Colon (tissue), 2 donors: ENCODE data around the gene CALML3.

ENCODE experiments used
- FAIRE-seq: peaks from 2 replicates; lab custom pipeline; 2012; peaks lifted over from hg19 to GRCh38; lab: Jason Lieb, UNC
- donor health status: control.
- donor health status: control.

The CALML3 gene

DNA sequence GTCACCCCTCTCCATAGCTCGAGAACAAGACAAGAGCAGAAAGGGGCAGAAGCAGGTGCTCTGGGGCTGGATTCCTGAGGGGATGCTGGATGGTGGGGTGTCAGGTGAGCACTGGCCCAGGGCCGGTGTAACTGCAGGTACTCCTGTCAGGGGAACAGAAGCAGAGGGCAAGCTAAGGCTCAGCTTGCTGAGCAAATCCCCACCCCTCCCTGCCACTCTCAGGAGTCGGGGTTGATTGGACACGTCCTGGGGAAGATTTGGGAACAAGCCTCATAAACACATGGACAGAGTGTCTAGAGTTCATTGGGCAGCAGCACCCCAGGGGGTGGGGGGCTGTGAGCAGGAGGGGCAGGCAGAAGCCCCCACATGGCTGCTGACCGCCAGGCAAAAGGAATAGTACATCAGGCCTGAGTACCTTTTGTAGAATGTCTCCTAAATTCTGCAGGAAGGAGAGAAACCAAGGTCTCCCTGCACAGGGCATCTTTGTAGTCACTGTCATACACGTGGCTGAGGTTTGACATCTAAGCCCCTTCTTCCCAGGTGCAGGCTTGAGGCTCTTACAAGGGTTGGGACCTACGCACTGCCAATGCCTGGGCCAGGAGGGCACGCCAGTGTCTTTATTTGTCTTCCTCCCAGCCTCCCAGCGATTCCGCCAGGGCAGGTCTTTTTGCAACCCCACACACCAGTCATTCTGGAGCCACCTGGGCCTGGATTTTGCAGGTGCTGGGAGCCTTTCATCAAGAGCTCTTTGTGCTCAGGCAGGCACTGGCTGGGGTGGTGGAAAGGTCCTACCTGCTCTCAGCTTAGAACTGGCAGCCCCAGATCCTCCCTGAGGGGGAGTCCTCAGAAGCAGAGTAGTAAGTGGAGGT lies 2.8 kb downstream of the CALML3 start:
- FAIRE-seq = no peak

DNA sequence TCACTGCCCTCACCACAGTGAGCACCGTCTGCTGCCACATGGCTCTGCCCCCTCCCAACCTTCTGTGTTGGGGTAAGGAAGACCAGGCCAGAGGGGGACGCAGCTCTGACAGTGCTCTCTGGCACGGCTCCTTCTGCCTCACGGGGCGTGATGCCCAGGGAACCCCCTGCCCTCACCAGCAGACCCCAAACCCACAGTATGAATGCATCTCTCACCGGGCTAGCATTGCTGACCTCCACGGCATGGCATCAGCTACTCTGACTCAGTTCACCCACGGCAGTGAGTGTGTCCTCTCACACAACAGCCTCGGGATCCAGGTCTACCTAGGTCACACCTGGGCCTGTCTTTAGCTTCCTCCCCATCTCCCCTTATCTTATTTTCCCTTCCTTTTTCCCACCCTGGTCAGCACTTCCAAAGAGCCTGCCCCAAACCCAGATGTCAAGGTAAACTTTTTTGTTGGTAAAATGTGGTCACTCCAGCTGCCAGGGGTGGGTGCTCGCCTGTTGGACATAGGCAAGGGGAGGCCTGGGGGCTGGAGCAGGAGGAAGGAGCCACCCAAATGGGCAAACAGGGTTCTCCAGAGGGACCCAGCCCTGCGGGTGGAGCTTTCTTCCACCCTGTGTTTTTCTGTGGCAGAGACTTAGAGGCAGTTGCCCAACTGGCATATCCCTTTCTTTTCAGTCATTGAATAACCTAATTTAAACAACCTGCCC lies 4.4 kb downstream of the CALML3 start:
- FAIRE-seq = no peak

DNA sequence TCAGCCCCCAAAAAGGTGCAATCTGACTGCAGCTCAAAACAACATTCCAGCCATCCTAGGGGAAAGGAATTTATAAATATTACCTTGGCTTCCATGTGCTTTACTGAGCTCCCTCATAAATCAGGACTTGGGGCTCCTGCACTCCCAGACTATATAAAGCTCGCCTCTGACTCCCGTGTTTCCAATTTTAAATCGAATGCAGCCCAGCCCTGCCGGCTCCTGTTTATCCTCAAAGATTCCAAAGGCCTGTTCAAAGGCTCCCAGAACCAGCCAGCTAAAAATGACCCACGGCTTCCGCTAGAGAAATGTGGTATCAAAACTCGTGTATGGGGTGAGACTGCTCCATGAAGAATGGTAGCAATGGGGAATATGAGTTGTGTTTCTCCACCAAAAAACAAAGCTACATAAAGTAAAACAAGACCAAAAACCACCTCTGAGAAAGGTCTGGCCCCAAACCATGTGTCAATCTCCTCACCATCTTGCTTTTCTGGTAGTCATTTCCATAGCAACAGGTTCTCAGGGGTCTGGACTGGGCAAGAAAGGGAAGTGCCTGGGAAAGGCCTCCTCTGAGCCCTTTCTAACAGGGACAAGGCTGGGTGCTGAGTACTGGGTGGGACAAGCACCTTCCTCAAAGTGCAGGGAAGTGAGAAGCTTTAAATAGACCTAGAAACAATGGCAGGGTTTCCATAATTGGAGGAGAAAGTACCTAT lies 5.1 kb downstream of the CALML3 start:
- FAIRE-seq = no peak

GRCh38 chr10:5530412-5530806 lies 5.6 kb downstream of the CALML3 start:
- no peak for FAIRE-seq

DNA sequence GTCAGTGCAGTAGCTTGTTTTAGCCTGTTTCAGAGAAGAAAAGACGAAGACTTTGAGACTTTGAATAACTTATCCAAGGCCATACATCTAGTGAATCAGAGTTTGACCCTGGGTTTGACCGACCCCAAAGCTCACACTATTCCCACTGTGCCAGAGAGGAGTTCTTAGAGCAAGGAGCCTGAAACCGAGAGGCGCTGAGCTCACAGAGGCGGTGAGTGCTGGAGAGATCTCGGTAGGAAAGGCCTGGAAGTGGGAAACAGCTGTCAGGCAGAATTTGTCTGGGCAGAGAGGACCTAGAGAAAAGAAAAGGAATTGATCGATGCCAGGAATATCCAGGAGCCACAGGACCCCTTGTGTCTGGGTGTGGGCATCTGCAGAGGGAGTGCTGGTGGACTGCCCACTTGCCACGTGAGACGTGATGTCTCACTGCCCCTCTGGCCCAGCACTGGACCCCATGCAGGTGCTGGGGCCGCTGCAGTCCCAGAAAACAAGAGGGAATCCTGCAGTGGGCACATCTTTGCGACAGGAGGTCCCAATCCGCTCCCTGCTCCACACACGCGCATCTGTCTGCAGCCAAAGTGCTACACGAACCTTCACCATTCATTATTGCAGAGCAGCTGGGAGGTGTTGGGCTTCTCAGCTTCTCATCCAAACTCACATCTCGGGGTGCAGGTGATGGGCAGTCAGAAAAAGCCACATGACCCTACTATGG lies 6.2 kb downstream of the CALML3 start:
- FAIRE-seq = no peak

DNA sequence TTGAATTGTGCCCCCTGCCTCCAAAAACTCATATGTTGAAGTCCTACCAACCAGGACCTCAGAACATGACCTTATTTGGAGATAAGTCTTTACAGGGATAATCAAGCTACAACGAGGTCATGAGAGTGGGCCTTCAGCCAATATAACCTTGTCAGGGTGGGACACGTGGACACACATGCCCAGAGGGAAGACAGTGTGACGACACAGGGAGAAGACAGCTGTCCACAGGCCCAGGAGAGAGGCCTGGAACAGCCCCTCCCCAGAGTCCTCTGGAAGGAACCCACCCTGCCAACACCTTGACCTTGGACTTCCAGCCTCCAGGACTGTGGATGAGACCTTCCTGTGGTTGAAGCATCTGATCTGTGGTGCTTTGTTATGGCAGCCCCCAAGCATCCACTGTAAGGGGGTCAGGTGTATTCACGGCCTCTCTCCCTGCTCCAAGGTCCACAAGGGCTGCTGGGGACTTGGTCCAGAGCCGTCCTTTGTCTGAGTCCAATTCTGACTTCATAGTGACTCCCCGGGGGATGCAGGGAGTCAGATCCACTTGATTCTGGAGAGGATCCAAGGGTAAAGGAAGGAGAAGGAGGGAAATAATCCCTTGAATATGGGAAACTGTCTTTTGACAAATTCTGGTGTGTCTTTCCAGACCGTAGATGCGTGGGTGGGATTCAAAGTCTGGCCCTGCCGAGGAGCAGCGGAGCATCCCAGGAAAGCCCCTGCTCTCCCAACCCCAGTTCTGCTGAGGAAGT lies 7.0 kb downstream of the CALML3 start:
- no peak for FAIRE-seq

GRCh38 chr10:5532307-5532605 lies 7.5 kb downstream of the CALML3 start:
- no peak for FAIRE-seq

- FAIRE-seq = no peak
Measured at GRCh38 chr10:5532618-5533097, 7.9 kb downstream of the CALML3 start.

DNA sequence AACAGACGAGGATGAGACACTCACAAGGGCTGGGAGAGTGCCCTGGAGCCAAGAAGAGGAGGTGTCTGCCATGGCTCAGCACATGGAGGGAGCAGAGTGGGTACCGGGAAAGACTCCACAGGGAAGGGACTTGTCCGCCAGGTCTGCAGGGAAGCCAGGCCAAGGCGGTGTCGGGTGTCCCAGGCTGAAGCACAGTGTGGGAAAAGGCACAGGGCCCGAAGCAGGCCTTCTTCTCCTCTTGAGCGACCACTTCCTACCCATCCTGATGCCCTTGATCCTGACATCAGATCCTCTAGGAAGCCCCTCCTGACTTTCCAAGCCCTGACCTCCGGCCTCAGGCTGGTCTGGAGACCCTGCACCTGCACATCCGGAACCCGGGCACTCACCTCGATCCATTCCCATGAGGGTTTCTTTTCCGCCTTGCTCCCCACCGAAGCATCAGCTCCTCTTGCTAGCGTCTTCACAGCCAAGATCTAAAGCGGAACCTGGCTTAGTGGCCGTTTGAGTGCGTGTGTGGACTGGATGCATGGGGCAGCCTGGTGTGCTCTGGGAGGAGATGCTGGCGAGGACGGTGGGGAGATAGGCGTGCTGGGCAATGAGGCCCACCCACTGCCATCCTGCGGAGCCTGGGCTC lies 8.5 kb downstream of the CALML3 start:
- FAIRE-seq = no peak

DNA sequence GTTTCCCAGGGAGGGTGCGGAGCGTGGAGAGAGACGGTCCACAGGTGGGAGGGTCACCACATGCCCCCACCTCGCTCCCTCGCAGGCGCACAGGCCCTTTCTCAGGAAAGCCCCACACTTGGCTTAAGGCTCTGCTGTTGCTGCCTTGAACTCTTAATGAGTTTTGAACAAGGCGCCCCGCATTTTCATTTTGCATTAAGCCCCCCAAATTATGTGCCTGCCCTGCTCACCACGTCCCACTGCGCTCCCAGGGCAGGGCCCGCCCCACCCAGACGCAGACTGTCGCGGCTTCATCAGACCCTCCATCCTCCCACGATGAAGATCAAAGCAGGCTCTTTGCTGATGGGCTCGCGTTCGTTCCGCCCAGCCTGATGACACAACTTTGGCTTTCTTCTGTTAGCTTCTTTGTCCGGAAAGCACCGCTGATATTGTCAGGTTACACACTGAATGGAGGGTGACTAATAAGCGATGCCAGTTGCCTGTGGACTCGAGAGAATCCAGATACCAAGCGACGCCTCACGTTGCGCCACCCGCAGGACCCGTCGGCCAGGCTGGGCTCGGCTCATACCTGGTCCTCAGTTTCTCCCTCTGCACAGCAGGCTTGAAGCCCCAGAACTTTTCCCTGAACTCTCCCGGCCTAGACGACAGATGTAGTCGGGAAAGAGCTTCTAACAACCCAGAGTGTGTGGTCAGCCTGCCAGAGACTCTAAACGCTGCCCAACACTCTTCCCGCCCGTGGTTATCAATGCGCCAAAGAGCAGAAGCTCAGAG lies 9.5 kb downstream of the CALML3 start:
- no peak for FAIRE-seq

DNA sequence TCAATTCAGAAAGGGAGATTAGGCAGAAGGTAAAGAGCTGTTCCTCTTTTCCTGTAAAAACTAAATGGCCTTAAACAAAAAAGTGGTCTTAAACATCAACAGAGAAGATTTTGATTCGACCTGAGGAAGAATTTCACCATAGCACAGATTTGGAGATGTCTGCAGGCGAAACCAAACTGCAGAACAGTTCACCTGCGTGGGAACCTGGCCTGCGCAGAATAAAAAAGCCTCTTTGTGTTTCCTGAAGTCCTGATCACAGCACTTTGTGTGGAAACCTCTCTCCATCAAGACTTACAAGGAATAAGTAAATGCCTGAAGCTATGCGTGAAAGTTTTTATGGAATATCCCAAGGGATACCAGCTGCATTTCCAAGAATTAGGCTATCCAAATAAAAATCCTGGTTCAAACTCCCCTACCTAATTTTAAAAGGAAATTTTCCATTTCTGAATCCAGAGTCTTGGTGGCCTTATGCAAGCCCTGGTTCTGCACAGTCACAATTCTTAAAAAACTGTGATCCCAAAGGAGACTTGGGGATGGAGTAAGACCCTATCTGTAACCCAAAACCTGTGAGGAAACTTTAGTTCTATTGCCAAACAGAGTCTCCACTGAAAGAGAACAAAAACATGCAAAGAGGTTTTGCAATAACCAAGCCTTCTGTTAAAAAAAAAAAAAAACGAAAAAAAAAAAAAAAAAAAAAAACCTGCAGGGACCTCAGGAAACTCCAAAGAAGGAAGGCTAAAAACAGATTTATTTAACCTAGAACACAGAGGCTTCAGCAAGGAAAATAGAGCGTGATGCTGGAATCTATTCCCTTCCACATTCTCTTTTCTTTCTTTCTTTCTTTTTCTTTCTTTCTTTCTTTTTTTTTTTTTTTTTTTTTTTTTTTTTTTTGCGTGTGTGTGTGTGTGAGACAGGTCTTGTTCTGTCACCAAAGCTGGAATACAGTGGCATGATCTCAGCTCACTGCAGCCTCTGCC lies 10.4 kb downstream of the CALML3 start:
- no peak for FAIRE-seq

- no peak for FAIRE-seq
Measured at GRCh38 chr10:5536486-5537081, 11.8 kb downstream of the CALML3 start.

DNA sequence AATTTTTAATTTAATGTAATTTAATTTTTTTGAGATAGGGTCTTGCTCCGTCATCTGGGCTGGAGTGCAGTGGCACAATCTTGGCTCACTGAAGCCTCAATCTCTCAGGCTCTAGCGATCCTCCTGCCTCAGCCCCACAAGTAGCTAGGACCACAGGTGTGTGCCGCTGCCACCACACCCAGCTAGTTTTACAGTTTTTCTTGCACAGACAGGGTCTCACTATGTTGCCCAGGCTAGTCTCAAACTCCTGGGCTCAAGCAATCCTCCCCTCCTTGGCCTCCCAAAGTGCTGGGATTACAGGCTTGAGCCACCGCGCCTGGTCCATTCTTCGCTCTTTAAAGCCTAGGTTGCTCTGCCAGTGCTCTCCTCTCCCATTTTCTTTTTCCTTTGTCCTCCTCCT lies 12.9 kb downstream of the CALML3 start:
- no peak for FAIRE-seq

DNA sequence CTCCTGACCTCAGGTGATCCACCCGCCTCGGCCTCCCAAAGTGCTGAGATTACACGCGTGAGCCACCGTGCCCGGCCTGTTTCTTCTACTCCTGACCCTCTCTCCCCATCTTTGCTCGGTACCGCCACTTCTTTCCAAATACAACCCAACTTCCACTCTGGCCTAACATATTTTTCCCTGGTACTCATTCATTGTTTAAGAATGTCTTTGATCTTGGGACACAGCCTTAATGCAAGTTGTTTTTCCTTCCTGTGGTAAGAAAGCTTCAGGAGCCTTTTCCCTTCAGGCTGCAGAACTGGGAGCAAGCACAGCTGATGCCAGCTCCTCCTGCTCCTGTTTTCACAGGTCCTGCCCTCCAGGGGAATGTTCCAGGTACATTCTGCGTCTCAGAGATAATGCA lies 13.7 kb downstream of the CALML3 start:
- FAIRE-seq = no peak

GRCh38 chr10:5538892-5539651 lies 14.3 kb downstream of the CALML3 start:
- FAIRE-seq = no peak

DNA sequence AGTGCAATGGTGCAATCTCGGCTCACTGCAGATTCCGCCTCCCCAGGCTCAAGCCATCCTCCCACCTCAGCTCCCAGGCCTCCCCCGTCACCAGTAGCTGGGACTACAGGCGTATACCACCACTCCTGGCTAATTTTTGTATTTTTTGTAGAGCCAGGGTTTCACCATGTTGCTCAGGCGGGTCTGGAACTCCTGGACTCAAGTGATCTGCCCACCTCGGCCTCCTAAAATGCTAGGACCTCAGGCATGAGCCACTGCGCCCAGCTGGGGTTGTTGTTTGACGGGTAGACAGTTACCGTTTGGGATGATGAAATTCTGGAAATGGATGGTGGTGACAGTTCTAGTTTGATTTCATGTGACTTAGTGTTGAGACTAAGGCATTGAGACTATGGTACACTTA lies 15.3 kb downstream of the CALML3 start:
- no peak for FAIRE-seq

- no peak for FAIRE-seq
Measured at GRCh38 chr10:5540891-5541290, 16.1 kb downstream of the CALML3 start.

DNA sequence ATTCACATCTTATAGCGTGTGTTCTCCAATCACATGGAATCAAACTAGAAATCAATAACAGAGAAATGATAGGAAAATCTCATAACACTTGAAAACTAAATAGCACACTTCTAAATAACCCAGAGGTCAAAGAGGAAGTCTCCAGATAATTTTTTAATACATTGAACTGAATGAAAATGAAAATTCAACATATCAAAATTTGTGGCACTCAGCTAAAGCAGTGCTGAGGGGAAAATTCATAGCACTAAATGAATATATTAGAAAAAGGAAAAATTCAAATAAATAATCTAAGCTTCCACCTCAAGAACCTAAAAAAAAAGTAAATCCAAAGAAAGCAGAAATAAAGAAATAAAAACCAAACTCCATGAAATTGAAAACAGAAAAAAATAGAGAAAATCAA lies 17.3 kb downstream of the CALML3 start:
- FAIRE-seq = no peak
